Right lobe of liver (tissue), 6 donors: ENCODE data around the gene P2RY6. TPM values are rescaled to one million over a fixed set of nuclear protein-coding genes. Genes with fewer than 3 reads are reported as not detected.

Source experiments
- ATAC-seq, 4 donors: fragments of 200-7000 bp; cut with Tn5 transposase; one replicate each; pipeline ENCODE4 v1.9.1; 2020; ENCODE audit warnings: mild to moderate bottlenecking in 4 of 4, moderate library complexity in 4 of 4
- DNase-seq, 3 donors: peaks; one replicate each; pipeline ENCODE4 v3.0.0-alpha.2; 2020
- H3K27ac ChIP-seq, 3 donors: fragments of 200-600 bp; one replicate each; pipeline ENCODE4 v1.8.0; 2022
- H3K27me3 ChIP-seq, 2 donors: fragments of 200-600 bp; one replicate each; pipeline ENCODE4 v1.8.0; 2022
- H3K36me3 ChIP-seq, 4 donors: fragments of 200-600 bp; sonication (generic) in 1 of 4; one replicate each; pipeline versions ENCODE4 v1.5.1 to v1.8.0; 2017 to 2022; ENCODE audit warnings: control low read depth in 1 of 4
- H3K4me1 ChIP-seq, 4 donors: fragments of 200-600 bp; sonication (generic) in 1 of 4; one replicate each; pipeline versions ENCODE4 v1.5.1 to v1.8.0; 2017 to 2022; ENCODE audit warnings: control low read depth in 1 of 4
- H3K4me3 ChIP-seq, 3 donors: fragments of 200-600 bp; one replicate each; pipeline ENCODE4 v1.8.0; 2022
- H3K9me3 ChIP-seq, 4 donors: fragments of 200-600 bp; sonication (generic) in 1 of 4; one replicate each; pipeline versions ENCODE4 v1.5.1 to v1.8.0; 2017 to 2022; ENCODE audit warnings: control low read depth in 1 of 4
- CTCF ChIP-seq, 4 donors: fragments of 200-600 bp in 3 of 4; fragments of 450-650 bp in 1 of 4; IDR thresholded peaks; one replicate each; pipeline versions ENCODE4 v1.5.1 to v1.8.0; 2016 to 2022; ENCODE audit warnings: antibody characterized with exemption in 4 of 4, mild to moderate bottlenecking in 2 of 4
- POLR2A ChIP-seq: fragments of 450-650 bp; IDR thresholded peaks from one replicate; pipeline ENCODE4 v1.6.1; 2017; ENCODE audit warnings: antibody characterized with exemption, mild to moderate bottlenecking
- WGBS: methylation state at CpG from one replicate; pipeline ENCODE4 v1.1.6; 2018; ENCODE audit warnings: low coverage, low lambda C conversion rate; ENCODE audit not compliant: insufficient coverage; ENCODE audit errors: missing lambda C conversion rate; 5-methylcytosine and 5-hydroxymethylcytosine counted together
- intact Hi-C, 2 donors: fragments of 100-400 bp; cut with DNase I; formaldehyde crosslinking; loops; one replicate each; pipeline versions ENCODE4 v1.11.2 to v1.14.1; 2022
- total RNA-seq, 6 experiments: library from RNA; depleted of rRNA in 2 of 6; stranded (reverse); fragments of >200 nt in 2 of 6; fragmentation: NEBNext Ultra II Directional in 3 of 6; extraction: Animal tissue kit (Norgen Biotek cat#: 25700) in 3 of 6; gene quantifications; one replicate each; pipeline versions ENCODE4 v1.1.0 to v1.2.4, GENCODE V29; 2016 to 2023
- donor health status: DM: no; HTN: yes; CAD: no.
- donor health status: DM: no; HTN: no; CAD: no.
- donor health status: DM: no; HTN: no; CAD: no.
- donor health status: DM: no; HTN: yes; CAD: no.
- donor health status: DM: no; HTN: yes; CAD: no.

Gene P2RY6
- total RNA-seq, 6 experiments from 2014 or later = 0.24 to 1.8 (median 0.62) TPM

GRCh38 chr11:73236854-73237253 is 35.3 kb upstream of the P2RY6 start:
- 55% methylated on average over 2 of the region's 6 CpGs for WGBS
- intact Hi-C loops = loop anchor here in 1 of 2 donors (5.0 kb wide), 1 partner anchor 50 kb away; no protein-coding TSS in a partner anchor
- H3K27ac ChIP-seq = no peak overlapping the region

GRCh38 chr11:73237471-73238290 is 34.5 kb upstream of the P2RY6 start:
- no peak for ATAC-seq
- WGBS = 79% methylated on average over 4 of the region's 10 CpGs
- no peaks in the 10 kb centered on the region for H3K27me3 ChIP-seq
- no peak for TF ChIP-seq POLR2A
- no peak for TF ChIP-seq CTCF (IDR thresholded peaks at IDR 0.05)
- no peak overlapping the region for H3K27ac ChIP-seq
- no peak overlapping the region for H3K4me3 ChIP-seq
- peak in 2 of 3 donors; percentile 17 to 32 for DNase-seq
- H3K36me3 ChIP-seq = no peaks in the 10 kb centered on the region
- no peaks in the 10 kb centered on the region for H3K9me3 ChIP-seq
- H3K4me1 ChIP-seq = peaks cover 0 to 34% (median 3%) of the 10 kb centered on the region in 4 donors
- intact Hi-C loops = loop anchor here in 1 of 2 donors (5.0 kb wide), 1 partner anchor 50 kb away; no protein-coding TSS in a partner anchor

More at GRCh38 chr11:73236854-73237253, 35.3 kb upstream of the P2RY6 start:
- Histone ChIP-seq H3K36me3 (no peaks in the 10 kb centered on the region), H3K4me1 (peaks cover 0 to 34% (median 3%) of the 10 kb centered on the region in 4 donors), H3K27me3 (no peaks in the 10 kb centered on the region), H3K9me3 (no peaks in the 10 kb centered on the region), H3K4me3 (no peak overlapping the region)
- TF ChIP-seq POLR2A (no peak), CTCF (IDR thresholded peaks at IDR 0.05) (peak; percentile 36 to 63 (median 54))
- peak; percentile 61 to 81 (median 72) for ATAC-seq
- DNase-seq = peak in 2 of 3 donors; percentile 55 to 58

- WGBS = 93% methylated on average over 3 of the region's 6 CpGs
- H3K36me3 ChIP-seq = no peaks in the 10 kb centered on the region
- H3K27ac ChIP-seq = no peak overlapping the region
- H3K4me3 ChIP-seq = no peak overlapping the region
- ATAC-seq (no peak), DNase-seq (peak; percentile 4 to 33 (median 10))
- peaks cover 0 to 20% (median 0%) of the 10 kb centered on the region in 4 donors for H3K4me1 ChIP-seq
- H3K9me3 ChIP-seq = no peaks in the 10 kb centered on the region
- H3K27me3 ChIP-seq = no peaks in the 10 kb centered on the region
- TF ChIP-seq POLR2A = no peak
- TF ChIP-seq CTCF (IDR thresholded peaks at IDR 0.05) = no peak
- intact Hi-C loops = loop anchor here in 1 of 2 donors (5.0 kb wide), 1 partner anchor 52 kb away; no protein-coding TSS in a partner anchor
These were observed 33.0 kb upstream of the P2RY6 start for GRCh38 chr11:73239111-73239521.

- H3K36me3 ChIP-seq = no peaks in the 10 kb centered on the region
These were observed 32.5 kb upstream of the P2RY6 start for GRCh38 chr11:73239571-73240189.

More at GRCh38 chr11:73239571-73240189, 32.5 kb upstream of the P2RY6 start:
- intact Hi-C loops = loop anchor here in 1 of 2 donors (5.0 to 10.0 kb wide), 2 partner anchors 52 to 405 kb away; no protein-coding TSS in a partner anchor
- Histone ChIP-seq H3K4me1 (peaks cover 0 to 17% (median 0%) of the 10 kb centered on the region in 4 donors), H3K4me3 (no peak overlapping the region), H3K27me3 (no peaks in the 10 kb centered on the region), H3K9me3 (no peaks in the 10 kb centered on the region), H3K27ac (no peak overlapping the region)
- DNase-seq (peak in 2 of 3 donors; percentile 24 to 44), ATAC-seq (no peak)
- WGBS = no CpG with 5 or more reads among the region's 7 CpGs
- TF ChIP-seq CTCF (IDR thresholded peaks at IDR 0.05) = no peak
- no peak for TF ChIP-seq POLR2A
